NT2/D1 (cell line): ENCODE measurements around the gene YPEL5.

Experiments
- SUZ12 ChIP-seq: IDR thresholded peaks from 2 replicates; pipeline ENCODE4 v1.6.1; 2011; ENCODE audit not compliant: insufficient read length, insufficient read depth; ENCODE audit errors: extremely low read depth
- YY1 ChIP-seq: IDR thresholded peaks from 2 replicates; pipeline ENCODE4 v1.6.1; 2011; ENCODE audit not compliant: insufficient read length, insufficient read depth
- ZNF274 ChIP-seq: IDR thresholded peaks from 2 replicates; pipeline ENCODE4 v1.6.1; 2011; ENCODE audit warnings: mild to moderate bottlenecking, low read depth, low read length

DNA sequence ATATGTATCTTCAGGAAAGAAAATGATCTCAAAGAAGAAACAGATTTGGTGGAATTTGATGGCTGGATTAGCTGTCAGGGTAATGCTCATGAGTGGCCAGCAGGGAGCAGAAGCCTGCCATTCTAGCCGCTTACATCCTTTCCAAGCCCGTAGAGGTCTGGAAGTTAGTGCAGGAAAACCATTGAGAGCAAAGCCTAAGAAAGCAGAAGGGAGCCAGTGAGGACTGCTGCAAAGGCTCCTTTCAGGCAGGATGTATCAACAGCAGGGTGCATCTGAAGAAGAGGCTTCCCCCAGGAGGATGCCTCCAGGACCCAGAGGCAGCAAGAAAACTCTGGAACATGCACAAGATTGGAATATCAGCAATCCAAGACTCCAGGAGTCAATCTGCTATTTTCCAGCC is 61.6 kb downstream of the YPEL5 start:
- TF ChIP-seq YY1 = no peak
- TF ChIP-seq ZNF274 = no peak
- TF ChIP-seq SUZ12 = no peak
